DMS53 treated with DMSO at 0.1 percent for 48 hours (cell line): ENCODE data around the gene FZD10.

Source experiments
- DNase-seq: peaks from one replicate; lab custom pipeline; 2025; ENCODE audit not compliant: unreplicated experiment; lab: John Stamatoyannopoulos, UW

FZD10 gene

GRCh38 chr12:130177635-130178242 lies 15.5 kb downstream of the FZD10 start:
- DNase-seq, result no peak

- DNase-seq, result no peak
These were observed 16.0 kb downstream of the FZD10 start for GRCh38 chr12:130178282-130178681.

- DNase-seq, result no peak
These were observed 16.9 kb downstream of the FZD10 start for GRCh38 chr12:130179191-130179590.

- no peak for DNase-seq
These were observed 17.4 kb downstream of the FZD10 start for GRCh38 chr12:130179621-130180020.

- no peak for DNase-seq
These were observed 18.9 kb downstream of the FZD10 start for GRCh38 chr12:130181211-130181610.

GRCh38 chr12:130183585-130184370 lies 21.5 kb downstream of the FZD10 start:
- no peak for DNase-seq

- DNase-seq, result no peak
These were observed 22.3 kb downstream of the FZD10 start for GRCh38 chr12:130184404-130185090.

GRCh38 chr12:130185455-130186391 lies 23.5 kb downstream of the FZD10 start:
- no peak for DNase-seq

- peak; percentile 85 for DNase-seq
These were observed 24.5 kb downstream of the FZD10 start for GRCh38 chr12:130186651-130187268.

- DNase-seq, result no peak
These were observed 30.5 kb downstream of the FZD10 start for GRCh38 chr12:130192642-130193345.

- DNase-seq, result no peak
These were observed 31.9 kb downstream of the FZD10 start for GRCh38 chr12:130194154-130194553.

GRCh38 chr12:130195369-130195768 lies 33.1 kb downstream of the FZD10 start:
- no peak for DNase-seq

- no peak for DNase-seq
These were observed 33.5 kb downstream of the FZD10 start for GRCh38 chr12:130195776-130196175.

- no peak for DNase-seq
These were observed 34.6 kb downstream of the FZD10 start for GRCh38 chr12:130196827-130197226.

GRCh38 chr12:130198026-130198662 lies 35.9 kb downstream of the FZD10 start:
- no peak for DNase-seq

GRCh38 chr12:130198663-130199060 lies 36.4 kb downstream of the FZD10 start:
- DNase-seq, result no peak

- no peak for DNase-seq
These were observed 37.5 kb downstream of the FZD10 start for GRCh38 chr12:130199581-130200390.

- no peak for DNase-seq
These were observed 38.2 kb downstream of the FZD10 start for GRCh38 chr12:130200445-130200844.

- DNase-seq, result no peak
These were observed 38.8 kb downstream of the FZD10 start for GRCh38 chr12:130201037-130201436.
